Fibroblast of lung (primary cell): ENCODE data around the gene NXPE2. TPM values are rescaled to one million over a fixed set of nuclear protein-coding genes. Genes with fewer than 3 reads are reported as not detected.

ENCODE experiments used
- DNase-seq, 2 donors: peaks; one replicate each; pipeline versions ENCODE4 v3.0.0 to v3.0.0-alpha.2; 2010; ENCODE audit warnings: low read depth in 2 of 2
- H2AFZ ChIP-seq: 2 replicates; pipeline ENCODE4 v1.5.1; 2012; ENCODE audit warnings: low read length, control low read depth, inconsistent platforms
- H3K27ac ChIP-seq: 2 replicates; pipeline ENCODE4 v1.5.1; 2011; ENCODE audit warnings: low read length, control low read depth; ENCODE audit not compliant: insufficient read depth
- H3K27me3 ChIP-seq: 2 replicates; pipeline ENCODE4 v1.5.1; 2011; ENCODE audit warnings: mild to moderate bottlenecking, low read length; ENCODE audit not compliant: control insufficient read depth, insufficient read depth
- H3K36me3 ChIP-seq: 2 replicates; pipeline ENCODE4 v1.5.1; 2011; ENCODE audit warnings: low read length; ENCODE audit not compliant: control insufficient read depth, insufficient read depth
- H3K4me1 ChIP-seq: 2 replicates; pipeline ENCODE4 v1.5.1; 2011; ENCODE audit warnings: low read length; ENCODE audit not compliant: control insufficient read depth, insufficient read depth; ENCODE audit errors: extremely low read depth
- H3K4me2 ChIP-seq: 2 replicates; pipeline ENCODE4 v1.5.1; 2011; ENCODE audit warnings: low read length, control low read depth; ENCODE audit not compliant: insufficient read depth; ENCODE audit errors: extremely low read depth
- H3K4me3 ChIP-seq, 4 experiments: fragments of 200-600 bp in 1 of 4; sonication (generic) in 1 of 4; replicated peaks in 1 of 4; 2 replicates each; pipeline ENCODE4 v1.5.1; 2011 to 2016; ENCODE audit warnings: low read length in 4 of 4, low read depth in 3 of 4, mild to moderate bottlenecking in 3 of 4, control low read depth in 2 of 4, inconsistent platforms in 1 of 4, mixed read lengths in 1 of 4; ENCODE audit not compliant: insufficient read depth in 1 of 4; ENCODE audit errors: control extremely low read depth in 1 of 4
- H3K79me2 ChIP-seq: 2 replicates; pipeline ENCODE4 v1.5.1; 2012; ENCODE audit warnings: mild to moderate bottlenecking, low read length, inconsistent platforms; ENCODE audit not compliant: control insufficient read depth, insufficient read depth
- H3K9ac ChIP-seq: 2 replicates; pipeline ENCODE4 v1.5.1; 2011; ENCODE audit warnings: mild to moderate bottlenecking, low read length, control low read depth; ENCODE audit not compliant: insufficient read depth
- H3K9me3 ChIP-seq: 2 replicates; pipeline ENCODE4 v1.5.1; 2012; ENCODE audit warnings: low read depth, low read length; ENCODE audit not compliant: control insufficient read depth, insufficient read depth
- H4K20me1 ChIP-seq: 2 replicates; pipeline ENCODE4 v1.5.1; 2011; ENCODE audit warnings: low read length; ENCODE audit not compliant: control insufficient read depth, insufficient read depth; ENCODE audit errors: extremely low read depth
- CTCF ChIP-seq, 2 donors: IDR thresholded peaks in 1 of 2; conservative IDR thresholded peaks in 1 of 2; 1 replicate in 1 of 2; 2 replicates in 1 of 2; pipeline ENCODE4 v1.5.1; 2011 to 2012; ENCODE audit warnings: low read length in 2 of 2, control low read depth in 1 of 2, inconsistent platforms in 1 of 2, low read depth in 1 of 2, mild to moderate bottlenecking in 1 of 2
- EZH2 ChIP-seq: IDR thresholded peaks from 2 replicates; pipeline ENCODE4 v1.5.1; 2012; ENCODE audit warnings: low read length, control low read depth, mild to moderate bottlenecking; ENCODE audit errors: missing control alignments
- polyA plus RNA-seq, 2 donors: library from polyadenylated mRNA; depleted of rRNA in 1 of 2; stranded (reverse) in 1 of 2; unstranded in 1 of 2; fragments of >200 nt; gene quantifications; 2 replicates each; pipeline ENCODE4 v1.2.1, GENCODE V29; 2011 to 2012; ENCODE audit warnings: missing spikeins in 1 of 2
- total RNA-seq: library from RNA; depleted of rRNA; stranded (reverse); fragments of >200 nt; gene quantifications from 2 replicates; pipeline ENCODE4 v1.2.1, GENCODE V29; 2014

Gene NXPE2
- total and polyA plus RNA-seq, 2 donors (not counting 1 experiment from before 2014, with no cell fraction given): not detected

GRCh38 chr11:114651145-114651718 lies 27.1 kb upstream of the NXPE2 start:
- Histone ChIP-seq H3K79me2 (no peaks in the 10 kb centered on the region), H3K9ac (no peak overlapping the region), H3K4me3 (no peak overlapping the region), H3K27me3 (no peaks in the 10 kb centered on the region), H3K27ac (no peak overlapping the region), H3K4me2 (no peak overlapping the region), H3K9me3 (no peaks in the 10 kb centered on the region), H3K4me1 (no peaks in the 10 kb centered on the region), H3K36me3 (no peaks in the 10 kb centered on the region), H4K20me1 (no peaks in the 10 kb centered on the region), H2AFZ (no peak overlapping the region)
- TF ChIP-seq CTCF (conservative IDR thresholded peaks at IDR 0.05 in 1 of 2, IDR thresholded peaks at IDR 0.05 in 1 of 2; ENCODE audit: low read depth in 1 of 2, low read length in 2 of 2) (no peak), EZH2 (no peak)
- no peak for DNase-seq

- H4K20me1 ChIP-seq: no peaks in the 10 kb centered on the region
- no peaks in the 10 kb centered on the region for H3K9me3 ChIP-seq
- H3K9ac ChIP-seq: no peak overlapping the region
- H2AFZ ChIP-seq: no peak overlapping the region
- H3K36me3 ChIP-seq: no peaks in the 10 kb centered on the region
- no peak overlapping the region for H3K27ac ChIP-seq
- H3K4me3 ChIP-seq: no peak overlapping the region
- H3K27me3 ChIP-seq: no peaks in the 10 kb centered on the region
- no peaks in the 10 kb centered on the region for H3K79me2 ChIP-seq
- TF ChIP-seq CTCF (conservative IDR thresholded peaks at IDR 0.05 in 1 of 2, IDR thresholded peaks at IDR 0.05 in 1 of 2; ENCODE audit: low read depth in 1 of 2, low read length in 2 of 2) (no peak), EZH2 (no peak)
- no peaks in the 10 kb centered on the region for H3K4me1 ChIP-seq
- H3K4me2 ChIP-seq: no peak overlapping the region
- no peak for DNase-seq
These were observed 25.2 kb upstream of the NXPE2 start for GRCh38 chr11:114653148-114653547.

- H3K9me3 ChIP-seq: no peaks in the 10 kb centered on the region
- H2AFZ ChIP-seq: no peak overlapping the region
- H3K27ac ChIP-seq: no peak overlapping the region
- no peak for DNase-seq
- H3K4me2 ChIP-seq: no peak overlapping the region
- H3K9ac ChIP-seq: no peak overlapping the region
- TF ChIP-seq CTCF (conservative IDR thresholded peaks at IDR 0.05 in 1 of 2, IDR thresholded peaks at IDR 0.05 in 1 of 2; ENCODE audit: low read depth in 1 of 2, low read length in 2 of 2) (no peak), EZH2 (no peak)
- H3K27me3 ChIP-seq: no peaks in the 10 kb centered on the region
- H3K36me3 ChIP-seq: no peaks in the 10 kb centered on the region
- H3K79me2 ChIP-seq: no peaks in the 10 kb centered on the region
- H4K20me1 ChIP-seq: no peaks in the 10 kb centered on the region
- H3K4me1 ChIP-seq: no peaks in the 10 kb centered on the region
- H3K4me3 ChIP-seq: no peak overlapping the region
These were observed 13.7 kb upstream of the NXPE2 start for GRCh38 chr11:114664641-114665040.
